ENCODE results near the gene EDN2. TPM values are rescaled to one million over a fixed set of nuclear protein-coding genes. Genes with fewer than 3 reads are reported as not detected.

Gene EDN2
- not detected in 2 replicates for total RNA-seq
- long read RNA-seq, result 0 reads

DNA sequence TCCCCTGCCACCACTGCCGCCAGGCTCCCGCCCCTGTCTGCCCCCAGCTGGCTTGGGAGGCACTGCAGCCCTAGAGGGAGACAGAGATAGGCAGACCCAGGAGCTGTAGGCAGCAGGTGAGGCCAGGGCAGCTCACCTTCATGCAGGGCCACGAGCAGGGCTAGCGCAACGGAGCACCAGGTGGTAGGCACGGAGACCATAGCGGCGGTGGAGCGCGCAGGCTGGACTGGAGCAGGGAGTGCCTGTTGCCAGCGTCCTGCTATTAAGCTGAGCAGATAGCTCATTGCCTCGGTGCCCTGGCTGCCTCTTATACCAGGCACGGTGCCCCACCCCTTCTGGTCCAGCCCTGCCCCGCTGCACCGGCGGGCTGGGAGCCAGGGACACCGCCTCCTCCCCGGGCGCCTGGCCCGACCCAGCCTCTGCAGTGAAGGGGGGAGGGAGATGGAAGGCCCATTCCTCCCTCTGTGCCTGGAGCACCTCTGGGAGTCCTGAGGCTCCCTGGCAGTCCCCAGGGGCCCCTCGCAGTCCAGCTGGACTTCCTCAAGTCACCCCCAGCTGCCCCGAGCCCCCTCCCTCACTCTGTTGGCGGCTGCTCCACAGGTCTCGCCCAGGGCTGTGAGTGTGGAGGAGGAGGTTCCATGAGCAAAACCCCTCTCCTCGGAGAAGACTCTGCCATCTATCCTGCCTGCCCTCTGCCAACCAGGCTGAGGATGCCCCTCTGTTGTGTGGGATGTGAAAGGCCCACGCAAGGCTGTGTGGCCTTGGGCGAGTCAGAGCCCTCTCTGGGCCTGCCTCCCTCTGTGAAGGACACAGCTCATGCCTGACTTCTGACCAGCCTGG, at the start of gene EDN2:
TSS of gene EDN2 (minus strand) at position 282 of the 840 bp plus-strand sequence. CDS start at position 200, 82 bp downstream.
- Mint-ChIP-seq H3K27ac (ENCODE audit: unreplicated experiment) (no peak within 1 kb of the TSS), H3K27me3 (ENCODE audit: low read depth) (peaks cover 4% of the 10 kb centered on the region), H3K36me3 (ENCODE audit: low read depth) (no peaks in the 10 kb centered on the region), H3K4me3 (no peak within 1 kb of the TSS), H3K9me3 (peaks cover 2% of the 10 kb centered on the region), H3K4me1 (peaks cover 42% of the 10 kb centered on the region)
- TF ChIP-seq CTCF (conservative IDR thresholded peaks at IDR 0.05), result peak; percentile 28
- DNase-seq (ENCODE audit: low read depth, low spot score), result no peak

GRCh38 chr1:41533731-41534080, 49.2 kb upstream of the EDN2 start:
- Mint-ChIP-seq H3K36me3 (ENCODE audit: low read depth) (no peaks in the 10 kb centered on the region), H3K9me3 (peaks cover 4% of the 10 kb centered on the region), H3K4me3 (no peak overlapping the region), H3K27me3 (ENCODE audit: low read depth) (peaks cover 3% of the 10 kb centered on the region), H3K4me1 (no peaks in the 10 kb centered on the region), H3K27ac (ENCODE audit: unreplicated experiment) (no peak overlapping the region)
- no peak for DNase-seq (ENCODE audit: low read depth, low spot score)
- TF ChIP-seq CTCF (conservative IDR thresholded peaks at IDR 0.05), result no peak

DNA sequence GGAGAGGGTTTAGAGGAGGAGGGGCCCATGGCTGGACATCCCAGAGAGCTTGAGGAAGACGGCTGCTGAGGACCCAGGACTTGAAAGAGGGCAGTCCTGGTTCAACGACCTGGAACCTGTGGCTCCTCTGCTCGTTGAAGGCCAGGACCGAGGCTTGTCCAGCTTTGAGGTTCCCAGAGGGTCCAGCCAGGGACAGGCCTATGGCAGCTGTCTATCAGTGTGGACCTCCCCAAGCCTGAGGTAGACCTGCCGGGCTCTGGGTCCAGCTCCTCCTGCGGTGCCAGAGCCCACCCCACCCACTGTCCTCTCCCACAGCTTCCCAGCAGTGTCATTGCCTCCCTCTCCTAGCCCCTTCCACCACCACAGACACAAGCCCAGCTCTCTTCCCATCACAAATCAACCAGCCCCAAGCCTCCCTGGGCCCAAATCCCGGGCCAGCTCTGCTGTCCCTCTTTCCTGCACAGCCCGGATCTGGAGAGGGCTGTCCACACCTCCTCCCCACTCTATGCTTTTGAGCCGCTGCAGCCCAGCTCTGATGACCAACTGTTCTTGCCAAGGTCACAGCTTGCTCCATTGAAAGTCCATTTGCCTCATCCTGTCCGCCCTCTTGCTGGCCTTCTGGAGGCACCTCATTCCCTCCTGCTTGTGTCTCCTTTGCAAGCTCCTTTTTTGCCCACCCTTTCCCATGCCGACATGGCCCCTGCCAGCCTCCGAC, 48.7 kb upstream of the EDN2 start:
- H3K27me3 Mint-ChIP-seq (ENCODE audit: low read depth), result peaks cover 3% of the 10 kb centered on the region

GRCh38 chr1:41532206-41532975, 47.9 kb upstream of the EDN2 start:
- Mint-ChIP-seq H3K36me3 (ENCODE audit: low read depth) (no peaks in the 10 kb centered on the region), H3K27ac (ENCODE audit: unreplicated experiment) (no peak overlapping the region), H3K4me3 (no peak overlapping the region), H3K27me3 (ENCODE audit: low read depth) (peaks cover 3% of the 10 kb centered on the region), H3K4me1 (no peaks in the 10 kb centered on the region), H3K9me3 (peaks cover 4% of the 10 kb centered on the region)
- TF ChIP-seq CTCF (conservative IDR thresholded peaks at IDR 0.05), result no peak
- no peak for DNase-seq (ENCODE audit: low read depth, low spot score)

More for the DNA sequence above, 48.7 kb upstream of the EDN2 start:
- no peak for TF ChIP-seq CTCF (conservative IDR thresholded peaks at IDR 0.05)
- H3K4me3 Mint-ChIP-seq, result no peak overlapping the region
- no peak overlapping the region for H3K27ac Mint-ChIP-seq (ENCODE audit: unreplicated experiment)
- no peak for DNase-seq (ENCODE audit: low read depth, low spot score)
- peaks cover 4% of the 10 kb centered on the region for H3K9me3 Mint-ChIP-seq
- H3K36me3 Mint-ChIP-seq (ENCODE audit: low read depth), result no peaks in the 10 kb centered on the region
- no peaks in the 10 kb centered on the region for H3K4me1 Mint-ChIP-seq

DNA sequence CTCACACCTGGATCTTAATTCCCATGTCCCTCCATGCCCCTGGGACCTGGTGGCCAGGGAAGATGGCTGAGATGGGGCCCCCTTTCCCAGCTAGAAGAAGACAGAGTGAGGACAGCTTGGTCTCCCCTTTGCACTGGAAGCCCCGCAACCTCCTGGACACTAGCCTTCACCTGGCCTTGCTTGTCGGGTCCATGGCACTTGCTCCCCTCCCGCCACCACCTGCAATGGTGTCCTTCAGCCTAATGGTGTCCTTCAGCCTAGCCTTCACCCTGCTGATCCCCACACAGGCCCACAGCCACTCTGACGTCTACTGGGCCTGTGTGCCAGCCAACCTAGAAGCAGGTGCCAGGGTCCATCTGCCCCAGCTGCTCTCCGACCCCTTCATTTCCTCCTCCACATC, 45.9 kb upstream of the EDN2 start:
- no peaks in the 10 kb centered on the region for H3K36me3 Mint-ChIP-seq (ENCODE audit: low read depth)
- no peak overlapping the region for H3K27ac Mint-ChIP-seq (ENCODE audit: unreplicated experiment)
- H3K4me1 Mint-ChIP-seq, result no peaks in the 10 kb centered on the region
- no peak for DNase-seq (ENCODE audit: low read depth, low spot score)
- peaks cover 3% of the 10 kb centered on the region for H3K27me3 Mint-ChIP-seq (ENCODE audit: low read depth)
- TF ChIP-seq CTCF (conservative IDR thresholded peaks at IDR 0.05), result no peak
- H3K4me3 Mint-ChIP-seq, result no peak overlapping the region
- peaks cover 4% of the 10 kb centered on the region for H3K9me3 Mint-ChIP-seq

Measured in neural crest cell (in vitro differentiated cells).